WTC11 (cell line): ENCODE data around the gene NCOA3. TPM values are rescaled to one million over a fixed set of nuclear protein-coding genes. Genes with fewer than 3 reads are reported as not detected.

ENCODE experiments used
- ATAC-seq: fragments of 200-7000 bp; cut with Tn5 transposase; 2 replicates; pipeline ENCODE4 v1.10.0; 2021; ENCODE audit warnings: mild to moderate bottlenecking, moderate library complexity
- CTCF ChIA-PET: fragments of 300-600 bp; sonication (Branson Sonifier 250); formaldehyde crosslinking; loops from one replicate; lab custom pipeline; 2021; ENCODE audit warnings: antibody characterized with exemption; lab: Charles Lee
- POLR2A ChIA-PET: fragments of 350-600 bp; sonication (Branson Sonifier 250); formaldehyde crosslinking; loops from one replicate; lab custom pipeline; 2021; ENCODE audit warnings: antibody characterized with exemption; lab: Charles Lee
- DNase-seq: peaks from one replicate; pipeline ENCODE4 v3.0.0; 2021; ENCODE audit warnings: low spot score
- H3K27ac Mint-ChIP-seq: 2 replicates; pipeline ENCODE4 v1.8.0; 2021; ENCODE audit warnings: mixed read lengths
- H3K27me3 Mint-ChIP-seq: 2 replicates; pipeline ENCODE4 v1.8.0; 2021; ENCODE audit warnings: low read depth, mild to moderate bottlenecking, moderate library complexity, mixed read lengths
- H3K36me3 Mint-ChIP-seq: 2 replicates; pipeline ENCODE4 v1.8.0; 2021; ENCODE audit warnings: mixed read lengths
- H3K4me1 Mint-ChIP-seq: 2 replicates; pipeline ENCODE4 v1.8.0; 2022; ENCODE audit warnings: mixed read lengths
- H3K4me3 Mint-ChIP-seq: 2 replicates; pipeline ENCODE4 v1.8.0; 2021; ENCODE audit warnings: mild to moderate bottlenecking, moderate library complexity, mixed read lengths
- H3K9me3 Mint-ChIP-seq: 2 replicates; pipeline ENCODE4 v1.8.0; 2021; ENCODE audit warnings: mixed read lengths
- FOXJ3 ChIP-seq: sonication (generic); formaldehyde crosslinking; IDR thresholded peaks from 2 replicates; pipeline ENCODE4 v1.9.0; 2021; ENCODE audit warnings: missing genetic modification reagents, mild to moderate bottlenecking, borderline replicate concordance
- FOXK1 ChIP-seq: sonication (generic); formaldehyde crosslinking; IDR thresholded peaks from 2 replicates; pipeline ENCODE4 v1.8.0; 2022; ENCODE audit warnings: mild to moderate bottlenecking, moderate library complexity, missing genetic modification reagents
- MXD4 ChIP-seq: fragments of 250-450 bp; sonication (Bioruptor Pico); IDR thresholded peaks from 2 replicates; pipeline ENCODE4 v1.8.0; 2021; ENCODE audit warnings: mild to moderate bottlenecking, moderate library complexity, borderline replicate concordance
- NFATC4 ChIP-seq: fragments of 250-450 bp; sonication (Bioruptor Pico); IDR thresholded peaks from 2 replicates; pipeline ENCODE4 v1.9.0; 2021; ENCODE audit warnings: mild to moderate bottlenecking
- NFE2L1 ChIP-seq: sonication (generic); formaldehyde crosslinking; IDR thresholded peaks from 2 replicates; pipeline ENCODE4 v1.8.1; 2023; ENCODE audit warnings: missing genetic modification reagents
- NFYB ChIP-seq: sonication (generic); formaldehyde crosslinking; conservative IDR thresholded peaks from 2 replicates; pipeline ENCODE4 v1.8.0; 2022; ENCODE audit warnings: low read depth, missing genetic modification reagents
- NR1H2 ChIP-seq: sonication (generic); formaldehyde crosslinking; IDR thresholded peaks from 2 replicates; pipeline ENCODE4 v1.9.0; 2021; ENCODE audit warnings: mild to moderate bottlenecking, moderate library complexity, missing genetic modification reagents
- RELA ChIP-seq: sonication (generic); formaldehyde crosslinking; IDR thresholded peaks from 2 replicates; pipeline ENCODE4 v1.8.1; 2022; ENCODE audit warnings: missing genetic modification reagents, mild to moderate bottlenecking, borderline replicate concordance
- RORB ChIP-seq: fragments of 250-450 bp; sonication (Bioruptor Pico); IDR thresholded peaks from 2 replicates; pipeline ENCODE4 v1.9.0; 2021; ENCODE audit warnings: mild to moderate bottlenecking
- TEAD1 ChIP-seq: sonication (generic); formaldehyde crosslinking; IDR thresholded peaks from 2 replicates; pipeline ENCODE4 v1.8.0; 2022; ENCODE audit warnings: mild to moderate bottlenecking, missing genetic modification reagents
- ZNF232 ChIP-seq: sonication (generic); formaldehyde crosslinking; IDR thresholded peaks from 2 replicates; pipeline ENCODE4 v1.8.0; 2022; ENCODE audit warnings: mild to moderate bottlenecking, missing genetic modification reagents
- ZNF423 ChIP-seq: fragments of 250-450 bp; sonication (Bioruptor Pico); IDR thresholded peaks from 2 replicates; pipeline ENCODE4 v2.1.2; 2022; ENCODE audit warnings: mild to moderate bottlenecking, moderate library complexity
- ZNF671 ChIP-seq: fragments of 250-450 bp; sonication (Bioruptor Pico); IDR thresholded peaks from 2 replicates; pipeline ENCODE4 v1.8.0; 2021; ENCODE audit warnings: mild to moderate bottlenecking
- total RNA-seq: library from RNA; stranded (reverse); gene quantifications from 3 replicates; pipeline ENCODE4 v1.2.3, GENCODE V29; 2021
- TF ChIP-seq, protein P1 (sequence below): sonication (generic); formaldehyde crosslinking; IDR thresholded peaks from 2 replicates; pipeline ENCODE4 v1.8.1; 2022; ENCODE audit warnings: missing genetic modification reagents, borderline replicate concordance
- TF ChIP-seq, protein P2 (sequence below): sonication (generic); formaldehyde crosslinking; IDR thresholded peaks from 2 replicates; pipeline ENCODE4 v1.8.1; 2023; ENCODE audit warnings: mild to moderate bottlenecking, missing genetic modification reagents, moderate library complexity
- TF ChIP-seq, protein P3 (sequence below): sonication (generic); formaldehyde crosslinking; IDR thresholded peaks from 2 replicates; pipeline ENCODE4 v1.8.1; 2023; ENCODE audit warnings: mild to moderate bottlenecking, moderate library complexity, missing genetic modification reagents
- TF ChIP-seq, protein P4 (sequence below): fragments of 200-600 bp; IDR thresholded peaks from 2 replicates; pipeline ENCODE4 v1.8.0; 2022; ENCODE audit warnings: antibody characterized with exemption
- TF ChIP-seq, protein P5 (sequence below): sonication (generic); formaldehyde crosslinking; IDR thresholded peaks from 2 replicates; pipeline ENCODE4 v1.8.0; 2022; ENCODE audit warnings: mild to moderate bottlenecking, missing genetic modification reagents
- TF ChIP-seq, protein P6 (sequence below): fragments of 250-450 bp; sonication (Bioruptor Pico); IDR thresholded peaks from 2 replicates; pipeline ENCODE4 v1.9.0; 2021; ENCODE audit warnings: mild to moderate bottlenecking, borderline replicate concordance

Gene NCOA3
- total RNA-seq, 1 experiment from 2014 or later, result 25.2 TPM

DNA sequence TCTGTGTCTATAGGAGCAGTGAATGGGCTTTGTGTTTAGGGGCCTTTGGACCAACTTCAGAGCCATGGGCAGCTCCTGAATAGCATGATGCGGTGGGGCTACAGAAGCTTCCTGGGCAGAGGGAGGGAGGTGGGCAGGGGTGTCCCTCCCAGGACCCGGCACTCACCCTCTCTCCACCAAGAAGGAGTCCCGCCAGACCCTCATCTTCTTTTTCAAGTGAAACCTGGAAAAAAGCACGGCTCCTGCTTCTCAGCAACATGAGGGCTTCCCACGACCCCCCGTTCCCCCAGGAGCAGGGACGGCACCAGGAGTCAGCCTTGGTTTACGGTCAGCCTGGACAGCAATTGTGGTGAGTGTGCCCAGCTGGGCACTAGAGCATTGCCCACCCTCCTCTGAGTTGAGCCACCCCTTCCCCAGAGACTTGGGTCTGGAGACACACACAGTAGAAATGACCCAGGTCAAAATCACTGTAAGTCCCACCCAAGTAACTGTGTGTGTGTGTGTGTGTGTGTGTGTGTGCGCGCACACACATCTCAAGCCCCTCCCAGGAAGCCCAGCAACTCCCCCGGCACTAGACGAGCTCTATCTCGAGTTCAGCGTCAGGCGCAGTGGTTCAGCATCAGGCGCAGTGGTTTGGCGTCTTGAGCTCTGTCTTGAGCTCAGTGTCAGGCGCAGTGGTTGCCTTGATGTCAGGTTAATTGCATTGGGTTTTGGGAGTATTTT is 175.4 kb downstream of the NCOA3 start (continued):
- TF ChIP-seq, protein P1, sequence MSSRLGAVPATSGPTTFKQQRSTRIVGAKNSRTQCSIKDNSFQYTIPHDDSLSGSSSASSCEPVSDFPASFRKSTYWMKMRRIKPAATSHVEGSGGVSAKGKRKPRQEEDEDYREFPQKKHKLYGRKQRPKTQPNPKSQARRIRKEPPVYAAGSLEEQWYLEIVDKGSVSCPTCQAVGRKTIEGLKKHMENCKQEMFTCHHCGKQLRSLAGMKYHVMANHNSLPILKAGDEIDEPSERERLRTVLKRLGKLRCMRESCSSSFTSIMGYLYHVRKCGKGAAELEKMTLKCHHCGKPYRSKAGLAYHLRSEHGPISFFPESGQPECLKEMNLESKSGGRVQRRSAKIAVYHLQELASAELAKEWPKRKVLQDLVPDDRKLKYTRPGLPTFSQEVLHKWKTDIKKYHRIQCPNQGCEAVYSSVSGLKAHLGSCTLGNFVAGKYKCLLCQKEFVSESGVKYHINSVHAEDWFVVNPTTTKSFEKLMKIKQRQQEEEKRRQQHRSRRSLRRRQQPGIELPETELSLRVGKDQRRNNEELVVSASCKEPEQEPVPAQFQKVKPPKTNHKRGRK, result no peak
- TF ChIP-seq NR1H2 (CRISPR knock-in tag), result no peak
- TF ChIP-seq, protein P2, sequence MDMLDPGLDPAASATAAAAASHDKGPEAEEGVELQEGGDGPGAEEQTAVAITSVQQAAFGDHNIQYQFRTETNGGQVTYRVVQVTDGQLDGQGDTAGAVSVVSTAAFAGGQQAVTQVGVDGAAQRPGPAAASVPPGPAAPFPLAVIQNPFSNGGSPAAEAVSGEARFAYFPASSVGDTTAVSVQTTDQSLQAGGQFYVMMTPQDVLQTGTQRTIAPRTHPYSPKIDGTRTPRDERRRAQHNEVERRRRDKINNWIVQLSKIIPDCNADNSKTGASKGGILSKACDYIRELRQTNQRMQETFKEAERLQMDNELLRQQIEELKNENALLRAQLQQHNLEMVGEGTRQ, result no peak

DNA sequence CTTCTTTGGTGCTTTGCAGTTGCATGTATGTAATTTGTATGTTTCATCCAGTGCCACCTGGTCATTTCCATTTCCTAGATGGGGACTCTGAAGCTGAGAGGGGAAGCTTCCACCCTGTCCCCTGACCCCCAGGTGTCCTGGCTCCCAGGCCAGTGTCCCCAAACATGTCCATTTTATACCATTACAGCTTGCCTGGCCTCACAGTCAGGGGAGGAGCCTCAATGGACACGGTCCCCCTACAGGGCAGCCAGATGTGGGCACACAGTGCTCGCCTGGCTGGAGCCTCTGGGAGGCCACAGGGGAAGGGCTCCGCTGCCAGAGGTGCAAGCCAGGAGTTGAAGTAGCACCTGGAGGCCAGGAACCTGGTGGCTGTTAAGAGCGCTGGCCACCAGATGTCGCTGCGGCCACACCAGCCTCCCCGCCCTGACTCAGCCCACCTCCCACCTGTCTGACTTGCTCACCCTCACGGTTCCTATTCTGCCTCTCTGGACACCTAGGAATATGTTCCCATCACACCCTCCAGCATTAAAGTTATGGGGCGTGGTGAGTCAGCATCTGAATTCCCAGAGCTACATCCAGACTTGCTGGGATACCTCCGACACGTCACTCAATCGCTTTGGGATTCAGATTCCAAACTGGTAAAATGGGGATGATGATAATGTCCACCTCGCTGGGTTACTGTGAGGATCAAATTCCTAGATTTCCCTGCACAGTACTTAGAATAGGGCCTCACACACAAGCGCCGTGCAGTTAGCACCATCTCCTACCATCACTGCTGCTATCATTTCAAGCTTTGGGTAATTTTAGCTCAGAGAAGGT is 176.2 kb downstream of the NCOA3 start:
- no peak overlapping the region for H3K27ac Mint-ChIP-seq
- POLR2A ChIA-PET, result no interaction called here
- TF ChIP-seq NFE2L1 (CRISPR knock-in tag), result no peak
- no peak for TF ChIP-seq ZNF671 (CRISPR knock-in tag)
- TF ChIP-seq, protein P3, sequence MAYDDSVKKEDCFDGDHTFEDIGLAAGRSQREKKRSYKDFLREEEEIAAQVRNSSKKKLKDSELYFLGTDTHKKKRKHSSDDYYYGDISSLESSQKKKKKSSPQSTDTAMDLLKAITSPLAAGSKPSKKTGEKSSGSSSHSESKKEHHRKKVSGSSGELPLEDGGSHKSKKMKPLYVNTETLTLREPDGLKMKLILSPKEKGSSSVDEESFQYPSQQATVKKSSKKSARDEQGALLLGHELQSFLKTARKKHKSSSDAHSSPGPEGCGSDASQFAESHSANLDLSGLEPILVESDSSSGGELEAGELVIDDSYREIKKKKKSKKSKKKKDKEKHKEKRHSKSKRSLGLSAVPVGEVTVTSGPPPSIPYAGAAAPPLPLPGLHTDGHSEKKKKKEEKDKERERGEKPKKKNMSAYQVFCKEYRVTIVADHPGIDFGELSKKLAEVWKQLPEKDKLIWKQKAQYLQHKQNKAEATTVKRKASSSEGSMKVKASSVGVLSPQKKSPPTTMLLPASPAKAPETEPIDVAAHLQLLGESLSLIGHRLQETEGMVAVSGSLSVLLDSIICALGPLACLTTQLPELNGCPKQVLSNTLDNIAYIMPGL (CRISPR knock-in tag), result 0 out of 2 replicates have a peak, but pooled peaks have one; percentile 31
- no peak for TF ChIP-seq FOXK1
- TF ChIP-seq MXD4, result no peak
- TF ChIP-seq ZNF232 (CRISPR knock-in tag), result no peak
- TF ChIP-seq, protein P4, sequence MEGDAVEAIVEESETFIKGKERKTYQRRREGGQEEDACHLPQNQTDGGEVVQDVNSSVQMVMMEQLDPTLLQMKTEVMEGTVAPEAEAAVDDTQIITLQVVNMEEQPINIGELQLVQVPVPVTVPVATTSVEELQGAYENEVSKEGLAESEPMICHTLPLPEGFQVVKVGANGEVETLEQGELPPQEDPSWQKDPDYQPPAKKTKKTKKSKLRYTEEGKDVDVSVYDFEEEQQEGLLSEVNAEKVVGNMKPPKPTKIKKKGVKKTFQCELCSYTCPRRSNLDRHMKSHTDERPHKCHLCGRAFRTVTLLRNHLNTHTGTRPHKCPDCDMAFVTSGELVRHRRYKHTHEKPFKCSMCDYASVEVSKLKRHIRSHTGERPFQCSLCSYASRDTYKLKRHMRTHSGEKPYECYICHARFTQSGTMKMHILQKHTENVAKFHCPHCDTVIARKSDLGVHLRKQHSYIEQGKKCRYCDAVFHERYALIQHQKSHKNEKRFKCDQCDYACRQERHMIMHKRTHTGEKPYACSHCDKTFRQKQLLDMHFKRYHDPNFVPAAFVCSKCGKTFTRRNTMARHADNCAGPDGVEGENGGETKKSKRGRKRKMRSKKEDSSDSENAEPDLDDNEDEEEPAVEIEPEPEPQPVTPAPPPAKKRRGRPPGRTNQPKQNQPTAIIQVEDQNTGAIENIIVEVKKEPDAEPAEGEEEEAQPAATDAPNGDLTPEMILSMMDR, result peak; percentile 89
- TF ChIP-seq, protein P5, sequence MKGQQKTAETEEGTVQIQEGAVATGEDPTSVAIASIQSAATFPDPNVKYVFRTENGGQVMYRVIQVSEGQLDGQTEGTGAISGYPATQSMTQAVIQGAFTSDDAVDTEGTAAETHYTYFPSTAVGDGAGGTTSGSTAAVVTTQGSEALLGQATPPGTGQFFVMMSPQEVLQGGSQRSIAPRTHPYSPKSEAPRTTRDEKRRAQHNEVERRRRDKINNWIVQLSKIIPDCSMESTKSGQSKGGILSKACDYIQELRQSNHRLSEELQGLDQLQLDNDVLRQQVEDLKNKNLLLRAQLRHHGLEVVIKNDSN (CRISPR knock-in tag), result no peak
- TF ChIP-seq NFYB (CRISPR knock-in tag), result no peak
- TF ChIP-seq, protein P6, sequence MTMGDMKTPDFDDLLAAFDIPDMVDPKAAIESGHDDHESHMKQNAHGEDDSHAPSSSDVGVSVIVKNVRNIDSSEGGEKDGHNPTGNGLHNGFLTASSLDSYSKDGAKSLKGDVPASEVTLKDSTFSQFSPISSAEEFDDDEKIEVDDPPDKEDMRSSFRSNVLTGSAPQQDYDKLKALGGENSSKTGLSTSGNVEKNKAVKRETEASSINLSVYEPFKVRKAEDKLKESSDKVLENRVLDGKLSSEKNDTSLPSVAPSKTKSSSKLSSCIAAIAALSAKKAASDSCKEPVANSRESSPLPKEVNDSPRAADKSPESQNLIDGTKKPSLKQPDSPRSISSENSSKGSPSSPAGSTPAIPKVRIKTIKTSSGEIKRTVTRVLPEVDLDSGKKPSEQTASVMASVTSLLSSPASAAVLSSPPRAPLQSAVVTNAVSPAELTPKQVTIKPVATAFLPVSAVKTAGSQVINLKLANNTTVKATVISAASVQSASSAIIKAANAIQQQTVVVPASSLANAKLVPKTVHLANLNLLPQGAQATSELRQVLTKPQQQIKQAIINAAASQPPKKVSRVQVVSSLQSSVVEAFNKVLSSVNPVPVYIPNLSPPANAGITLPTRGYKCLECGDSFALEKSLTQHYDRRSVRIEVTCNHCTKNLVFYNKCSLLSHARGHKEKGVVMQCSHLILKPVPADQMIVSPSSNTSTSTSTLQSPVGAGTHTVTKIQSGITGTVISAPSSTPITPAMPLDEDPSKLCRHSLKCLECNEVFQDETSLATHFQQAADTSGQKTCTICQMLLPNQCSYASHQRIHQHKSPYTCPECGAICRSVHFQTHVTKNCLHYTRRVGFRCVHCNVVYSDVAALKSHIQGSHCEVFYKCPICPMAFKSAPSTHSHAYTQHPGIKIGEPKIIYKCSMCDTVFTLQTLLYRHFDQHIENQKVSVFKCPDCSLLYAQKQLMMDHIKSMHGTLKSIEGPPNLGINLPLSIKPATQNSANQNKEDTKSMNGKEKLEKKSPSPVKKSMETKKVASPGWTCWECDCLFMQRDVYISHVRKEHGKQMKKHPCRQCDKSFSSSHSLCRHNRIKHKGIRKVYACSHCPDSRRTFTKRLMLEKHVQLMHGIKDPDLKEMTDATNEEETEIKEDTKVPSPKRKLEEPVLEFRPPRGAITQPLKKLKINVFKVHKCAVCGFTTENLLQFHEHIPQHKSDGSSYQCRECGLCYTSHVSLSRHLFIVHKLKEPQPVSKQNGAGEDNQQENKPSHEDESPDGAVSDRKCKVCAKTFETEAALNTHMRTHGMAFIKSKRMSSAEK (CRISPR knock-in tag), result no peak
- TF ChIP-seq, protein P2, result no peak
- peak; percentile 12; the same call in 1 of the 2 replicates for TF ChIP-seq TEAD1 (CRISPR knock-in tag)
- no peak for TF ChIP-seq NFATC4 (CRISPR knock-in tag)
- no peak for TF ChIP-seq RORB (CRISPR knock-in tag)
- TF ChIP-seq FOXJ3 (CRISPR knock-in tag), result no peak
- no peak for TF ChIP-seq ZNF423
- TF ChIP-seq RELA (CRISPR knock-in tag), result no peak

More for the DNA sequence above, 176.2 kb downstream of the NCOA3 start:
- ATAC-seq (peak; percentile 76), DNase-seq (peak; percentile 85)
- H3K9me3 Mint-ChIP-seq, result peaks cover 5% of the 10 kb centered on the region; the same call in 1 of the 2 replicates
- CTCF ChIA-PET, result interaction anchor here (0.8 to 4.7 kb wide), 15 partner anchors 9 to 943 kb away, joined by 3 to 53 read pairs (median 4); no protein-coding TSS in a partner anchor
- peaks cover 13% of the 10 kb centered on the region for H3K4me1 Mint-ChIP-seq
- H3K27me3 Mint-ChIP-seq, result no peaks in the 10 kb centered on the region
- H3K36me3 Mint-ChIP-seq, result no peaks in the 10 kb centered on the region
- H3K4me3 Mint-ChIP-seq, result no peak overlapping the region
